ENCODE data around the gene FST.

FST gene, protein sequence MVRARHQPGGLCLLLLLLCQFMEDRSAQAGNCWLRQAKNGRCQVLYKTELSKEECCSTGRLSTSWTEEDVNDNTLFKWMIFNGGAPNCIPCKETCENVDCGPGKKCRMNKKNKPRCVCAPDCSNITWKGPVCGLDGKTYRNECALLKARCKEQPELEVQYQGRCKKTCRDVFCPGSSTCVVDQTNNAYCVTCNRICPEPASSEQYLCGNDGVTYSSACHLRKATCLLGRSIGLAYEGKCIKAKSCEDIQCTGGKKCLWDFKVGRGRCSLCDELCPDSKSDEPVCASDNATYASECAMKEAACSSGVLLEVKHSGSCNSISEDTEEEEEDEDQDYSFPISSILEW

DNA sequence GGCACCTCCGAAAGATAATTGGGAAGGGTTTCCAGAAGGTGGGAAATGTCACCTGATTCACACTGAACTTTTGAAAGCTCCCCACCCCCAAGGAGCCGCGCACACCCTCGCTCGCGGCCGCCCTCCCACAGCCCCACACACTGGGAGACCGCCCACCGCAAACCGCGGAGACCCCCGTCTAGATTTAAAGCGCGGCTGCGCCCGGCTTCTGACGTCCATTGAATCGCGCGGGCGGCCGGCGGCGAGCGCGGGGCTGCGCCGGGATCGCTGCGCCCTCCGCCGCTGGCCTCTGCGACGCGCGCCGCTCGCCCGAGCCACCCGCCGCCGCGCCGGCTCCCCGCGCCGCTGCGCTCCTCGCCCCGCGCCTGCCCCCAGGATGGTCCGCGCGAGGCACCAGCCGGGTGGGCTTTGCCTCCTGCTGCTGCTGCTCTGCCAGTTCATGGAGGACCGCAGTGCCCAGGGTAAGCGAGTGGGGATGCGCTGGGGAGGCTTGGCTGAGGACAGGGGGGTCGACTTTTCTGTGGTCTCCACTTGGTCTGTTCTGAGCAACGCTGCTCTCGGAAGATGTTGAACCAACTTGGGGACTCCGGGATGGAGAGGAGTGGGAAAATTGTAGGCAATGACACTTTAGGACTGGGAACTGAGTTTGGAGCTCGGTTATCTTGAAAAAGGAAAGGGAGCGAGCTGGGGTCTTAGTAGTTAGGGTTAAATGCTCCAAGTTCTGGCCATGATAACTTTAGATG lies at the start of gene FST:
TSS of gene FST (plus strand) at position 214 of the 743 bp plus-strand sequence. CDS start at position 377, 163 bp downstream.
- no peak for DNase-seq

DNA sequence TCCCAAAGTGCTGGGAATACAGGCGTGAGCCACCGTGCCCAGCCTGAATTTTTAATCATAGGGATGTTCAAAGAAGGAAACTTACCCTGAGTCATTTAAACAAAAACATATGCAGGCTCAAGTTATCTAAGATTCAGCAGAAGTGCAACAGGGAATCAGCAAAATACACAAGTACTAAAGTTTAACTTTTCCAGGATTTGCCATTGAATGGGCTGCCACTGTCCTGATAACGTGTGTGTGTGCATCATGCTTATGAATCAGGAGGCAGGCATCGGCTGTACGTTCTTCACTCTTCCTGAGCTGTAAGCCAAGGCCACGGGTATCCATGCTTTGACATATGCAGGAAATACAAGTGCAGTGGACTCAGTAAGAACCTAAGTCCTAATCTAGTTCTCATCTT lies 48.8 kb upstream of the FST start:
- no peak for DNase-seq

DNA sequence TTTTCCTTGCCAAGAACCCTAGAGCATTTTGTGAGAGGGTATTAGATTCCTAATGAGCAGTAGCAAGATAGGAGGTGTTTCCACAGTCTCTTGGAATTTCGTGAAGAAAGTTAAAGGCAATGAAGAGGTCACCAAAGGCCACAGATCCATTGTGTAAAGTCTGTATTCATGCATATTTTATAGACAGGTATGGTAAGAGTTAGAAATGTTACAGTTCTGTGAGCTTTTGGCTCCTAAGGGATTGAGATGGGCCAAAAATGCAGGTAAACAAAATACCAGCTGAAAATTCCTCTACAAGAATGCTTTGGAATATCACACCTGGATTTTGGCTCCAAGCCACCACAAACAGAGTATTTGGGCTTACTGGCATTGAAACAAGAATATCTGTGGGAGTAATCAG lies 47.4 kb upstream of the FST start:
- DNase-seq: no peak

DNA sequence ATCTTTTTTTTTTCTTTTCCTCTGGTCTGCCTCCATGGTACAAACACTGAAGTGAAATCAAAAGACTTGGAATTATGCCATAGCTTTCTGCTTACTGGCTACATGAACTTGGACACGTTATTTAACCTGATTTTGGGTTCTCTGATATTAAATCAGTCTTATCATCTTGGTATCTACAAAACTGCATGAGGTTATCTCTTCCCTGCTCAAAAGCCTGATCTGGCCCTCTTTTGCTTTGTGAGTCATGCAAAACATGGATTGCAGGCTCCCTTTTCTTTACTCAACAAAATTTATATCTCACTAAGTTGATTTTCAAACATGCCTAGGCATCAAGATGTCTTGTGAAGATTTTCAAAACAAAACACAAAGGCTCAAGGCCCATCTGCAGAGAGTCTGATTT lies 45.9 kb upstream of the FST start:
- no peak for DNase-seq

DNA sequence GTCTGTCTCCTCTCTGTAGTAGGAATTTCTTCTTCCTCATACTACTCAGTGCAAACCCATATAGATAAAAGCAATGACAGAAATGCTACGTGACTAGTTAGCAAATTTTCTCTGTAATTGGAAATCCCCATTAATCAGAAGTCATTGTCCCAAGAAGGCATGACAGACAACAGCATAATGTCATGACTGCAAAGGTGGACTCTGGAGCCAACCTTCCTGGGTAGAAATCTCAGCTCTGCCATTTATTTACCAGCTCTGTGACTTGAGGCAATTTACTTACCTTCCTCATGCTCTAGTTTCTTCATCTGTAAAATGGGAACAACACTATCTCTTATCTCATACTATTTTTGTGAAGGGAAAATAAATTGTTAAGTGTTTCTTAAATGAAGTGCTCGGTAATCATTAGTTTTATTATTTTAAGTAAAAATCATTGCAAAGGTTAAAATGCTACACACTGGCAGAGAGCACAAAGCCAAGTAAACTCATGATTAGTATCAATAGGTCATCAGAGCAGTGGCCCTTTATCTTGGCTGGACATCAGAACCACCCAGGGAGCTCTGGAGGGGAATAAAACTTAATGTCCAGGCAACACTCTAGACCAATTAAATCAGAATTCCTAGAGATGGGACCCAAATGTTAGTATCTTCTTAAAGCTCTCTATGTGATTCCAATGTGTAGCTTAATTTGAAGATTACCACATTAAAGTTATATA lies 43.8 kb upstream of the FST start:
- DNase-seq: no peak

DNA sequence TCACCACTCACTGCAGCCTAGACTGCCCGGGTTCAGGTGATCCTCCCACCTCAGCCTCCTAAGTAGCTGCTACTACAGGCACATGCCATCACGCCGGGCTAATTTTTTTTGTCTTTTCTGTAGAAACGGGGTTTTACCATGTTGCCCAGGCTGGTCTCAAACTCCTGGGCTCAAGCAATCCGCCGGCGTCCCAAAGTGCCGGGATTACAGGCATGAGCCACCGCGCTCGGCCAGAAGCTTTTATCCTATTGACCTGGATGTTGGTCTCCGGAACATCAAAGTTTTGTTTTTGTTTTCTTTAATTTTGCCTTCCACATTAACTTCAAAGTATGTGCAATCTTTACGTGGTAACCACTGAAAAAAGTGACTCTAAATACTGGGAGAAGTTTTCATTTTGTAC lies 42.4 kb upstream of the FST start:
- DNase-seq: no peak

DNA sequence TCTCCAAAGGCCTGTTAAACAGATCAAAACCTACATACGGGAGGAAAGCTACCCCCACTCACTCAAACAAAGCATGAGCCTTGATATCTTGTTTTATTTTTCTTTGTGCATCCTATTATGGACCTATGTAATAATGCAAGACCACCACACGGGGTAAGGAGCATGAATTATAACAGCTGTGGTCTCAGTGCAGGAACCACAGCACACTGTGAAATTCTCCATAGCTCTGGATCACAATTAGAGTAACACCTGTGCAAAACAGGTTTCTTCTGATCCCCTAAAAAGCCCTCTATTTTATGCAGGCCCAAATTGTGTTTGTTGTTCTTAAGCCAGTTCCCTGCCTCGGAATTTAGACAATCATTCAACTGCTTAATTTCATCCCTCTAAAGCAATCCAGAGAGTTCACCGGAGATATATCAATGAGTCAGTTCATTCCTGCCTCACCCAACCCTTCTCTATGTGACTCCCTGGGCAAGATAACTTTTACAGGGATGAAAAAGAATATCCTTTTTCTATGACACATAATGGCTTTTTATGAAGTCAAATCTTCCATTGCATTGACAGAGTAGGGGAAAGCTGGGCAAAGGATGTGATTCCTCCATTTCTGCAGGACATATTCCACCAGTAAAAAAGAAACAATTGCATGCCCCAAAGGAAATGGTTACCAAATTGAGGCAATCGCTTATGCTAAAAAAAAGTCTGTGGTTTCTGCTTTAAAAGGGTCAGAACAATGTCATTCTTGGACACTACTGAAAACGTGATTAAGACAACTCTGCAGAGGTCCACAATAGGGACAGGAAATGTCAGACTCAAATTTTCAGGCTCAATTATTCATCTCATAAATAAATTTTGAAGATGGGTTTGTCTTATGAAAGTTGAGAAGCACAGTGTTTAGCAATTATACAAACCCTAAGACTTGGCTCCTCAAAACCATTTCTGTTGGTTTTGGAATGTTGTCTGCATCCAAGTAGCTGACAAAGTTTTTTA lies 41.6 kb upstream of the FST start:
- no peak for DNase-seq

DNA sequence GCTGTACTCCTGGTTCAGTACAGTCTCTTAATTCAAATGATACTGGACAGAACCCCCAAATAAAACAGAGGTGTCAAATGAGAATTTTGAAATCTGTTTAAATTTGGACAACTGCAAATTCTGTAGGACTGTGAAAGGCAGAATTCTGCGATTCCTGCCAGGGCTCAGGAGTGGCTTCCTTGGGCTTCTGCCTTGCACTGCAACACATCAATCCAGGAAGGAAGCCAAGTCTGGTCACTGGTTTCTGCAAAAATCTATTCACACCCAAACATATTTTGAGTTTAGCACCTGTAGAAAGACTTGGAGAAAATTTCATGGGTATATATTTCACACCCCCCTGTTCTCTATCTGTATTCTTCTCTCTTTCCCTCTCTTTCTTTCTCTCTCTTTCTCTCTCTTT lies 37.5 kb upstream of the FST start:
- DNase-seq: no peak

DNA sequence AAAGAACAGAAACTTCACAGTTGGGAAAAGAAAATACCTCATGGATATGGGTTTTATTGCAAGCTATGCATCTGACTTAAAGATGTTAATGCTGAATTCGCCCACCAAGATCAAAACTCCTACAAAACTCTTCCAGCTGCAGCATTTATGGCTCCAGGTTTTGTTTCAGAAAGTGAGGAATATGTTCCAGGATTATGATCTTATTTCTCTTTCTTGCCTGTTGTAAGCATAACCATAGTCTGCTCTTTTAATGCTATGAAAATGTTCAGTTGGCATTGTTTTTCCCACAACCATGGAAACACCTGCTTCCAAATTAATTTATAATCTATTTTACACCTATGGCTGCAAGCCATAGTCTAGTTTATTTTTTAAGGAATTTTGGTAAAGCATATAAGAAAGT lies 34.9 kb upstream of the FST start:
- no peak for DNase-seq

DNA sequence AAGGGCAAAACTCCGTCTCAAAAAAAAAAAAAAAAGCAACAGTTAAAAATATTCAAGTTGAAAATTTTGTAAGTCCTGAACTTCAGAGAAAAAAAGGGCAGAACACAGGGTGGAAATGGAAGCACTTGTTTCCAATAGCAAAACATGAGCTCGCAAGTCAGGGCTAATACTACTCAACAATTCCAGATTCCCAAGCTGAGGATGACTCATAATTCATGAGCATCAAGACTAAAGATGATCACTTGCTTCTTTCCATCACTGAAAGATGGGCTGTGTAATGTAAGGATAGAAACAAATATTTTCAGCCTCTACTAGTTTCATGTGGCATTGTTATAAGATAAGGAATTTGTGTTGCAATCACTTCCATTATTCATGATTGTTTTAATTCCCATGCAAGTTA lies 33.5 kb upstream of the FST start:
- no peak for DNase-seq

DNA sequence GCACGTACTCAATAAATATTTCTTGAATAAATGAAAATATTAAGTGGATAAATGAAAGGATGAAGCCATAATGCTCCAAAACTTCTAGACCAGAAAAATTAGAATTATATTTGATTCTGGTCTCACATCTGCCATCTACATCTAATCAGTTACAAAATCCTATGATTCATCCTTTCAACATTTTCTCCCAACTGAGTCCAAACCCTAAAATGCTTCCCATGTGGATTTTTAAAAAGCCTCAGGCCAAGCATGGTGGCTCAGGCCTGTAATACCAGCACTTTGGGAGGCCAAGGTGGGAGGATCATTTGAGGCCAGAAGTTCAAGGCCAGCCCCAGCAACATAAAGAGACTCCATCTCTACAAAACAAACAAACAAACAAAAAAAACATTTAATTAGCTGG lies 31.6 kb upstream of the FST start:
- DNase-seq: no peak

DNA sequence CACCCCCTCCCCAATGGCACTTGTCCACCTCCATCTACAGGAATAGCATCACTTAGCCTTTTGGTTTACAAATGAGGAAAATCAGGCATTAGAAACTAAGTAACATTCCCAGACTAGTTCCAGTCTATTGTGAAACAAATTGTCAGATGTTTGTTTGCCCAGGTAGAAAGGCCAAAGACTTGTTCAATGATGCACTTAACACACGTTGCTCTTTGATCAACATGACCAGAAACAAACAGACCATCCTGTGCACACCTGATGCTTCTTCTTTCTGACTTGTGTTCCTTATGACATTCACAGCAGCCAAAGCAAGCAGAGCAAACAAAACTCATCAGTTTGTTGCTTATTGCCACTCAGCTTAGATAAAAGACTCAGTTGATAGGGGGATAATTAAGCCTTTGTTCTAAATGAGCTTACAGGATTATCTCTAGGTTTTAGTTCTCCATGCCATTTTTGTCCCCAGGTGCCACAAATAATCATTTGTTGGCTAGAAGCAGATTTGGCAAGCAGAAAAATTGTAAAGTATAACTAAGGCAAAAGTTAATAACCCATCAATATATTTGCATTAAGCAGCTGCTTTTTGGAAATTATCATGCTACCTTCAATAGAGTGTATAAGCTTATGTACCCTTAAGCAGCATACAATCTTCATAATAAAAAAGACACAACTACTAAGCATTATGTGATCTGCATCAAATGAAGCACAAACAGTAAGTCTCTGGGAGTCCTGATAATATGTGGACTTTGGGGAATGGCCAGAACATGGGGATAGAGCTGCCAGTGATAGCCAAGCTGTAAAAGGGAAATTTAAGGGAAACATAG lies 26.3 kb upstream of the FST start:
- no peak for DNase-seq

DNA sequence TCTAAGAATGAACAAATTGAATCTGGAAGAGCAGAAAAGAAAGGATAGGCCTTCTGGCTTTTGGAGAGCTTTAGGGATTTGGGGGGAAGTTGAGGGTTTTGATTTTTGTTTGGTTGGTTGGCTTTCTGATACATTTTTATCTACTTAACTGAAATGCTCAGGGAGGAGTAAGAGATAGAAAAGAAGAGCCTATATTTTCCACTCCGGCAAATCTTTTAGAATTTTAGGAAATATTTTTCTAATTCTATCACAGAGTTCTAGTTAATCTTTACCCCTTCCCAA lies 25.8 kb upstream of the FST start:
- no peak for DNase-seq

DNA sequence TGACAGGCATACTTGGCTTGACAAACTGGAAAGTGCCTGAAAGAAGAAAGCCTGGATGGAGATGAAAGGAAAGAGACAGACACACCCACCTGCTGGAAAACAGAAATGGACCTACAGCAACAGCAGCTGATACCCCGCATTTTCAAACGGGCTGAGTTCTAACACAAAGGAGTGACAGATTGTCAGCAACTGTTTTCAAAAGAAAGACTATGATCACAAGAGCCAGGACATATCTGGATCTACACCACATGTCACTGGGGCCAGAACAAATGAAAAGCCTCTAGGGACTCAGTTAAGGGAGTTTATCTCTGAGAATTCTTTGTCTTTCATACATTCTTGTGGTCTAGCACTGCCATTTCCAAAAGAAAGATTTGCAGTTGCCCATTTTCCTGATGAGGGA lies 24.1 kb upstream of the FST start:
- DNase-seq: no peak

DNA sequence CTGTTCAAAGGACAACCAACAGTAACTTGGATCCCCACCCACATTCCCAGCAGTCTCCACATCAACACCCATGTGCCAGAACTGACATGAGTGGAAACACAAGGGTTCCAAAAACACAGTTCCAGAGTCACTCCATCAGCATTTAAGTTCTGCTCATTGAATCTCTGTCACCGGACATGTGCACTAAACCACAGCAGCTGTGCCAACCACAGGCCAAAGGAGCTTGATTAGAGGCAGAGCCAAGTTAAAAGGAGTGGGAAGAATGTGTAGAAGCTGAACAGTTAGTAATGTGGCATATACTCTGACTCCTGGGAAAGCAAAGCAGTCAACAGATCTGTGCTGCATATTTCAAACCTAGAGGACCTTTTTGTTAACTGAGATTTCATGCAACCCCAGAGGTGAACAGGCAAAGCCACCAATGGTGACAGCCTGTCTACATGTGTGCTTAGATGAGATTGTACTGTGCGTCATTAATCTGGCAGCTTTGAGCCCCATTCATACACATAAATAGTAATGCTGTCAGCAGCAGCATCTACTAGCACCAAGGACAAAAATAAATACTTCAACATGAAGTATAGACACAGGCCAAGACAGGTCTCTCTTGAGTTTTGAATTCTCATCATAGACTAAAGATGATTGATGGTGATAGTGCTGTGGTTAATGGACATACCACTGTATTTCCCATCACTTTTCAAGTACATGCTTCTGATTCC lies 16.4 kb upstream of the FST start:
- no peak for DNase-seq

DNA sequence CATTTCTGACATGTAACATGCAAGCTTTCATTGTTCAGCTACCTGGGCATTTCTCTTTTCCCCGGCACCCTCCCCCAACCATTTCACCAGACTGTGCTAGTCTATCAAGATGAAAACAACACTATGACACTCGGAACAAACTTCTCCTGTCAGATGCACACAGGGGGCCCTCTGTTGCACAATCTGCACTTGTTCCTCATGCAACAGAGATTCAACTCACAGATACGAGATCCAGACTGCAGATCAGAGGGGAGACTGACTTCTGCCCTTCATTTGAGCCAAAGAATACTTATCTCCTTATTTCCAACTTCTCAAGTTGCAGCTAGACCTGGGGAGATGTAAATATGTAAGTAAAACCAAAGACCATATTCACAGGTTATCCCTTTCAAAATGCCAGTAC lies 15.7 kb upstream of the FST start:
- no peak for DNase-seq

DNA sequence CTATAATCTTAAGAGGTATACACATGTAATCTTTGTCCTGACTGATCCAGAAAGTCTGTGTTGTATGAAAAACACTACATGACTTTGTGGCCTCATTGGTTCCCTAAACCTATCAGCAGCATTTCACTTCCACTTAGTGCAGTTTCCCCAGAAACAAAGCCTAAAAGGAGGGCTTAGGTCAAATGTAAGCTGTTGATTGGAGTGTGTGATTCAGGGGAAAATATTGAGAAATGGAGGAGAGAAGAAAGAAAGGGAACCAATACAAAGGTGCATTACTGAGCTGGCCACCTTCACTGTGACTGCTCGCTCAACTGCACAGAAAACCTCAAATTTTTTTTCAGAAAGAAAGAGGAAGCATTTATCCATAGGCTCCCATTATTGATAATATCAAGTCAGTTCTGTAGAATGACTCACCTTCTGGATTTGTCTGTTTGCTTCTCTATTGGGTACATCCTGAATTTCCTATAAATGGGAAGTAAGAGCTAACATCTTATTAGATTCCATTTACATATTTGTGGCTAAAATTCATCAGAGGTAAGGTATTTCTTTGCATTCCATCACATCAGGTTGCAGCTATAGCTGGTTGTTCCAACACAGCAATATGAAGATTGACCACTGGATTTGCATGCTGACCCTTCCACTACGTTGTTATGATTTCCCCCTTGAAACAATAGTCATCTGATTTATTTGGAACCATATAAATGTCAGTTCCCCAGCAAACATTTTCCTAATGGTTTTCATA lies 10.3 kb upstream of the FST start:
- DNase-seq: no peak

DNA sequence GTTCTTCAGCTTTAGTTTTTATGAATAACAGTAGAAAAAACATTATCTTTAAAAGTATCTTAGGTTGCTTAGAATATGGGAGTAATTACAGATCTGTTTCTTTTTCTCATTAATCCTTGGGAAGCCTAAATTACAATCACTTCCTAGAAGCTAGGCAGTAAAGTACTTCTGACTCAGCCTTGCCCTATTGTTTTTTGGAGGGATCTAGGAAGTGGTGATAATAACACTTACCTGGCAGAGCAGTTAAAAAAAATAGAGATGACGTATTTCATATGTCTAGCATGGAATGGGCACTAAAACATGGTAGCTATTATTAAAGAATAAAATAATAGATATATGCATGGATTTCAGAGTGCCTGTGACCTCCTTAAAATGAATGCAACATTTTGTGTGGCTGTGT lies 8.2 kb upstream of the FST start:
- DNase-seq: no peak

DNA sequence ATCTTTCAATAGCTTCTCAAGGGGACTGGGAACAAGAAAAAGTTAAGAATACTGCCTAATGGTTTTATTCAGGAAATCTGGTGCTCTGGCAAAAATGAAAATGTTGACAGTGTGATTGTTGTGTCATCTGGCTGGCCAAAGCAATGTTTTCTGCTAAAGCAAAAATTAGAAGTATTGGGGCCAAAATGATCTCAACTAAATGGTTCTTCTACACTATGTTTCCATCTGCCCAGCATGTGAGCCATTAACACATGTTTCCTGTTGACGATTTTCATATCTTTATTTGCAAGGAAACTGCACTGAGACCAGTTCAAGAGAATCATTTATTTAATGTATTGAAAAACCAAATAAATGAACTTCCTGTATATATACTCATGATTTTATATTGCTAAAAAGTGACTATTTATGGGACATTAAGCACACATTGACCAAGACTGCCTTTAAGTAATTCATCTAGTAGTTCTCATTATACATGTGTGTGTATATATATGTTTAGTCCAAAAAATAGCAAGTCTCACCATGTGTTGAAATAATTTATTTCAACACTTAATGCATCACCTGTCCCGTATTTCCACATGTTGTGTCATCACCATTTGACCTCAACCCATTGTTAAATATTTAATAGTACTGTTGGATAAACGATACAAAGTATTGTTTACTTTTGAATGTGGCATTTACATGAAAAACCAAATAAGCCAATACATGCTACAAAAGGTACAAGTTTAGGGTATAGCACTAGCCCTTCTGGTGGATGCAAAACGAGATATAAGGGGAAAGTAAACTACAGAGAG lies 7.5 kb upstream of the FST start:
- no peak for DNase-seq

DNA sequence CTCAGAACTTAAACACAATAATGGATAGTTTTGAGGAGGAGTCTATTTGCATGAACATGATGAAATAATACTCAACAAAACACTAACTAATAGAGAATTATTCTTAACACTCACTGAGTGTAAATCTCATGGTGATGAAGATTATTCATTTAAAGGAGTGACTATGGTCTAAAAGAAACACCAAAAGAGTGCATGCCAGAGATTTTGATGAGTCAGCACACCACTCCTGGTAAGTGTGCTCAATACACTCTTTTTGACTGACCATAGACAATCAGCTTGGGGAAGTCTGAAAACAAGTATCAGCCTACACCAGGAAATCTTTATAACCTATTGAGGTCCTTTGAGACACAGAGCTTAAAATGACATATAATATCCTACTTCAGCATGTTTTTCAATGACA lies 6.8 kb upstream of the FST start:
- no peak for DNase-seq

All from NCI-H2107 (cell line).